GM10847 (cell line): ENCODE measurements around the gene ELMO2.

Source experiments
- POLR2A ChIP-seq: IDR thresholded peaks from 2 replicates; pipeline ENCODE4 v1.6.1; 2011; ENCODE audit not compliant: insufficient read length; ENCODE audit errors: extremely low read depth

The ELMO2 gene

DNA sequence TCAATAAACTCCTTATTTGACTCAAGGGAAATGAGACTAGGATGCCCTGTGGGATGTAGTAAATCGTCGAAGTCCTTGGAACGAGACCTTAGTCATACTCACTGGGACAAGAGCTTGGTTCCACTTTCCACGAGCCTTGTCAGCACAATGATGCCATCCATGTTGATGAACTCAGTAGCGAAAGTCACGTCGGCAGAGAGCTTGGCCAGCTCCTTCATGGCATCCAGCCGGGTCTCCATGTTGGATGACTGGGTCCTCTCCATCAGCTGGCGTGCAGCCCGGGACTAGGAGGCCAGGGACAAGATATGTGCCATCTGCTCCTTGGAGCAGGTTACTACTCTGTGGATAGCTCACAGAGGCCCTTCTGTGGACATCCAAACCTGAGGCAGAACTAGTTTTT lies 17.5 kb downstream of the ELMO2 start:
- TF ChIP-seq POLR2A: no peak

DNA sequence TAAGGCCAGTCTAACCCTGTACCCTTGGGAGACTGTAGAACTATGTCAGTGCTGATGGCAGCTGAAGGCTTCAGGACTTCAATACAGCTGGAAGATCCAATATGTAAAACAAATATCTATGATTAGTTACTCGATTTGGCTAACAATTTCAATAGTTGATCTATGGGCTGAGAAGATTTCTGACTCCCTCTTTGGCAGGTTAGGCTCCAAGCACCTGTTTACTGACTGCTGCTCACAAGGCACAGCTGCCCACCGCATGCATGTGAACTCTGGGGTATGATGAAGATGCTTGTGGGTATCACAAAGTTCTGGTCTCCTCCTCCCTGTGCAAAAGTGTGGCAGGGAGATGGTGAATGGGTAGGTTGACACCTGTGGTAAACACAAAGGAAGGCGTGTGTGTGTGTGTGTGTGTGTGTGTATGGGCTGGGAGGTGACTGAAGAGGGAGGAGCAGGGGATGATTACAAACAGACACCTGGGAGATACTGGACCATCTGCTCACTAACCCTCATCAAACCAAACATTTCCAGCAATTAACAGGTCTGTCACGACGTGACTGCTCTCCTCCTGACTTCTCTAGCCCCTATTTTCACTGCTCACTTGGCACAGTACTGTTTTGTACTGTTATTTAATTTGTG lies 18.1 kb downstream of the ELMO2 start:
- TF ChIP-seq POLR2A: no peak

DNA sequence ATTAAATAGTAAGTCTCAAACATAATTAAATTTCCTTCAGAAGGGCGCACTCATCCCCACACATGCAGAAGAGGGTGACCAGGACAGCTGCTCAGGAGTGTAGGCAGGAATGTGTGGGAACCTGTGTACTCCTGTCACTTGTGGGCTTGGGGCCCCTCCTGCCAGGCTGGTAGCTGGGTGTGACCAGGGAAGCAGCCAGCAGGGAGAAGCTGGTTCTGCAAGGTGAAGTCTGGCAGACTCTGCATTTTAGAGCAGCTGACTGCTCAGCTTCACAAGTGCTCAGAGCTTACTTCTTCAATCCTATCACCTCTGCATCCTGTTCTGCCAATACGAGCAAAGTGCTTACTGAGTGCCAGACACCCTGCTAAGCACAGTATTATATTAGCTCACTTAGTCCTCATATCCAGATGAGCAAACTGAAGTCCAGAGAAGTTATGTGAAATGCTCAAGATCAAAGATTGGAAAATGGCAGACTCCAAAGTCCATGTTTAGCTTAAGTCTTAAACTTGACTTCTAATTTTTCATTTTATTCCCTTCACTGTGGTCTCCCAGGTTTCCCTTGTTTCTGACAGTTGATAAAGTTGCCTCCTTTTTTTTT lies 27.9 kb downstream of the ELMO2 start:
- no peak for TF ChIP-seq POLR2A

DNA sequence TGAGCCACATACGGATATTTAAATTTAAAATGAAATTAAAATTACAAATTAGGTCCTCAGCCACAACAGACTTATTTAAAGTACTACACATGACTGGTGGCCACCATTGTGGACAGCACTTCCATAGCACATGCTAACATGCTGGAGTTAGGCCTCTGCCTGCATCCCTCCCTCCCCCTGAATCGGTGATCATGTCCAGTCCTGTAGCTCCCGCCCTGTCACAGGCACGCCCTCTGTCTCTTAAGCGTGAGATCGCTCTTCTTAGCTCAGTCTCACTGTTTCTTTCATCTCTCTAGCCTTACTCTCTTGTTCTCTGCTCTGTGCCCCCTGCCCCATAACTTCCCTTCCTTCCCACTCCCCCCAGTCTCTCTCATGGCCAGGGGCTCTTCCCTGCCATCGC lies 28.9 kb downstream of the ELMO2 start:
- TF ChIP-seq POLR2A: no peak

DNA sequence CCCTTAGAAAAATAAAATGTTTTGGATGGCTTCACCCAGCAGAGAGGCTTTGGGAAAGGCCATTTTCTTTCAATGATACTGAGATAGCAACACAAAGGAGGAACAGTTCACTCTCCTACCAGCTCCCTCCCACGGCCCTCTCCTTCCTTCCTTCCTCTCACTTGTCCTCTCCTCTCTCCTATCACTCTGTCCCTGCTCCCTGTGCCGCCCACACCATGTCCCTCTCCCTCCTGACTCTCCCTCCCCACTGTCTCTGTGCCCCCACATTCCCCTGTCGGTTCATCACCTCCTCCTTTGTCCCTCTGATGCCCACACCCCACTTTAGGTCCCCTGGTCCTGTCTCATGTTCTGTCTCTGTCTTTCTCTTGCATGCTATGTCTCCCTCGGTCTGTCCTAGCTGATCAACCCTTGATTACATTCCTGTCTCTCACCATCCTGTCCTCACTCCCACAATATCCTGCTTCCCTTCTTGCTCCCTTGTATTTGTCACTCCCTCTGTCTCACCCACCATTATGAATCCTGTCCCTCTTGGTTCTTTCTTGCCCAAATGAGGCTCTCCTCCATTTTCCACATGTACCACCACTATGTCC lies 30.1 kb downstream of the ELMO2 start:
- no peak for TF ChIP-seq POLR2A

DNA sequence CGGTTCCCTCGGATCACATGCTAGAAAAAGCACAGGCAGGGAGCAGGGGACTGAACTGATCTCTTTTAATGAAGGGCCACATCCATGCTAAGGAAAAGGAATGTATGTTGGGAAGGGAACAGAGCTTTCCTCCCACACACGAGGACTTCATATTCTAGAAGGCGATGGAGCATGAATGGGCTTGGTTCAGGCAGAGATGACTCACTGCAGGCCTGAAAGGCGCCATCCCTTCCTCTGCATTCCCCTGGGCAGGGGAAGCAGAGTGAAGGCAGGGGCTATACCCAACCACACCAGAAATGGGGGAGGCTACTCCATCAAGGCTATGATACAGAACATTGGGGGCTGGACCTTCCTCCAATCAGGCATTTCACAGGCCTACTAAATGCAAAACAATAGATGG lies 30.6 kb downstream of the ELMO2 start:
- TF ChIP-seq POLR2A: no peak

DNA sequence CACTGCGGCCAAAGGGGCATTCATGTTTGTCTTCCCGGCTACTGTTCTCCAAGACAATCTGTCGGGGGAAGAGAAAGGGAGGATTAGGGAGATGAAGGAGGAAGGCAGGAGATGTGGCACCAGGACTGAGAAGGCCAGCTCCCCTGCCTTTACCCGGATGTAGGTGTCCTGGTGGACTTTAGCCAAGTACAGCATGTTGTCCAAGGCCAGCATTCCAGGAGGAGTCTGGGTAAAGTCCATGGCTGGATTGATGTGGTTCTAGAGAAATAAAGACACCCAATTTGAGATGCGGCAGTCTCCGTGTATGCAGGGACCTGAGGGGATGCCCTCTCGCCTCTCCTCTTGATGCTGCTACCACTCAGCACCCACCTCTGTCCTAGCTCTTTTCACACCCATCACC lies 32.0 kb downstream of the ELMO2 start:
- no peak for TF ChIP-seq POLR2A

DNA sequence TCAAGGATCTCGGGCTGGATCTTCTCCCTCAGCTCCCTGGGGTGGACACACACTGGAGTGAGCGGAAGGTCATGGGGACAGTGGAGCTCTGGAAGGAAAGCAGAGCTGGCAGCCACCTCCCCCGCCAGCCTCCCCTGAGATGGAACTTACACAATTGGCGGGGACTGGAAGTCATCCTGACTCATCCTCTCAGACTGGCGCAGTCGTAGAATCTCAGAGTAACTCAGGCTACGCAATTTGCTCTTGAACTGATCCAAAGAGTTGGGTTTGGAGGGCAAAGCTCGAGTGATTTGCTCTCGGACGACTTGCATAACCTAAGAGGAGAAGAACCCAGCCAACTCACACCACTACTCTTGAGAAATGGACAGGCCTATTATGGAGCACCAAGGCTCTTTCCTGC lies 34.8 kb downstream of the ELMO2 start:
- TF ChIP-seq POLR2A: no peak

DNA sequence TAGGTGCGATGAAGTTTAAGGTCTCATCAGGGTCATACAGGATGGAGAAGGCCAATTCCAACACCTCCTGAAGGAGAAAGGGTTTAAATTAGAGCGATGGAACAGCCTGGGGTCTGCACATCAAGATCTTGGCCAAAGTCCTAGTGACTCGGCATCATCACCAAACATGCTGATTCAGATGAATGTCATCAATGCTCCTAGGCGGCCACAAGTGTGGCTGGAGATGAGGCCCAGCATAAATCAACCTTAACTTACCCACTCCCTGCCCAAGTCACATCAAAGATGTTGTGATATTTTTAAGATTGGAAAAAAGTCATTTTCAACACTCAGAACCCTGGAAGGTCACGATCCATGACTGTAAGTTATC lies 37.5 kb downstream of the ELMO2 start:
- TF ChIP-seq POLR2A: no peak

DNA sequence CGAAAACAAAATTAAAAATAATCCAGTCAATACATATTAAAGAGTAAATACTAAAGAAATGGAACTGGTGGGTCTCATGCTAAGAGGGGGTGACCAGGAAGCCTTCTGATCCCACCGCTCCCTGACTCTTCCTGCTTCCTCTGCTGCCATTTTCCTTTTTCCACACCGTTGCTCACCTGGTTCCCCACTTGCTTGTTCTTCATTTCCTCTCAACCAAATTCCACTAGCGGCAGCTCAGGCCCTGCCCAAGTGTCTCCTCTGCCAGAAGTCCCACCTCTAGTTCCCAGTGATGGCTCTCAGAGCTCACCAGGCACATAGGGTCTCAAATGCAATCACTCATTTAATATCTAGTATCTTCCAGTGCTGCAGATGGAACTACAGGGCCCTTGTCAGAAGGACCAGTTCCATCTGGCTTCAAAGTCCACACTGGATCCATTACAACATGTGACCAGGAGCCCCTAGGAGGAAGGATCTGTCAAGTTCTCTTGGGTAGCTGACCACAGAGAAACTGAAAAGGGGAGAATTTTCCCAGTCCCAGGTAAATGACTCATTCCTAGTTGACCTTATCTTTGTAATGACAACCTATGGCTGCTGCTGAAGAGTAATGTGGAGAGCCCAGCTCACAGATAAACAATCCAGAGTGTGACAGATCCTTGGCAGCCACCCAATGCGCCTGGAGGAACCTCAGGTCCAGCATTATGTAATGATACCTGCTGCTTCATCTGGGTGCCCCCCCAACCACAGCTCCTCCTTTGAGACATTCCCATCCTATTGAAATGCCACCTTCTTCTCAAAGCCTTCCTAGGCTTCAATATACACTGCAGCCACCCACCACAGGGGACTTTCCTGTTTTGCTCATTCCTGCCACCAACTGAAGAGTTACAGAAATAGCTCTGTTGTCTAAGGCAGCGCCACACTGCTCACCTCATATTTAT lies 38.2 kb downstream of the ELMO2 start:
- TF ChIP-seq POLR2A: no peak

DNA sequence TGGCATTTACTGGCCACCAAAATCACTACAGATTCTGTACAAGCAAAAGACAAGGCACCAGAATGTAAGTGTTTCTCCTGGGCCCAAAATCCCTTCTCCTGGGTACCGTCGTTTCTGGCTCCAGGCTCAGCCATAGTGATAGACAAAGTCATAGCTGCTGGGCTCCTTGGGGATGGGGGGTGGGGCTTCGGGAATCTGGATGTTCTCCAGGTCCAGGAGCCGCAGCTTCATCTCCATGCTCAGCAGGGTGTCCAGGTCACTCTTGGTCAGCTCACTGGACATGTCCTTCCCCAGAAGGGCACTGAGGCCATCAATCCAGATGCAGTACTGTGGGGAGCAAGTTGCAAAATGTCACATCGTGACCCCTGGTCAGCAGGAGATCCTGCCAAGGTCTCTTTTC lies 39.2 kb downstream of the ELMO2 start:
- no peak for TF ChIP-seq POLR2A

DNA sequence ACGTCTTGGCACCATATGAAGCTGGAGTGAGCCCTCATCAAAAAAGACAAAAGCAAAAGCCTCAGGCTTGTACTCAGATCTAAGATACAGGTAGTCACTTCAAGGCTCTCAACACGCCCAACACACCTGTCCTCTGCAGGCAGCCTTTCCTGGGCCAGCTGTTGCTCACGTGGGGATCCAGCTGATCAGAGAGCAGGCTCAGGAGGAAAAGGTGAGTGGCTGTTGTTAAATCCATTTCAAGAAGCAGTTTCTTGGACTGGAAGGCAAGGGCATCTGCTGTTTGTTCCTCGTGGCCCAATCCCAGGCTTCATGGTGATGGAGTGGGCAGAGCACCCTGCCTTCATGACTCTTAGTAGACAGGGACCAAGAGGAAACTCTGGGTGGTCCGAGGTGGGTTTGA lies 39.6 kb downstream of the ELMO2 start:
- TF ChIP-seq POLR2A: no peak

DNA sequence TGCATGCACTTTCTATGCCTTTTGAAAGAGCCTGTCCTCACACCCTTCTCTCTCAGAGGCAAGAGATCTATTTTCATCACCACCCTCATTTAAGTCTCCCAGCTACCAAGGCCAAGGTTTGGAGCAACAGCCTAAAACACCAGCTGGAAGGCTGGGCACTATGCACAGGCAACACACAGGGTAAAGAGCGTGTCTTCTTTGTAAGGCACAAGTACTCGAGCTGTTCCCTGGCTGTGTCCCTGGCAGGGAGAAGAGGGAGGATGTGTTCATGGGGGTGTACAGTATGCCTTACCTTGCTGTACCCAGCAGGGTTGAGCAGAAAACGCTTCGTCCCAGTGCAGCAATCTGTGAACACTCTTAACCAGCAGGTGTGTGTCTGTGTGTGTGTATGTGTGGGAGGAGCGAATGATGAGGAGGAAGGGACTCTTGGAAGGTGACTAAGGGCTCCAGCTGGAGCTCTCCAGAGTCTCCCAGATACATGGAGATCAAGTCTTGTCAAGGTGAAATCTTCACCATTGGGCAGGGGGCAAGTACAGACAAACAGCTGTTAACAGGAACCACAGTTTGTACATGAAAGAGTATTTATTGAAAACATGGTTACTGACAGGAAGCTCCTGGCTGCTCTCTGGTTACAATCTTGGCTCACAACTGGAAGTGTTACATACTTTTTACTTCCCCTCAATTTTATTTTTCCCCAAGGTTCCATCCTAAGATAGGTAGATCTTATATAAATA lies 40.8 kb downstream of the ELMO2 start:
- no peak for TF ChIP-seq POLR2A

DNA sequence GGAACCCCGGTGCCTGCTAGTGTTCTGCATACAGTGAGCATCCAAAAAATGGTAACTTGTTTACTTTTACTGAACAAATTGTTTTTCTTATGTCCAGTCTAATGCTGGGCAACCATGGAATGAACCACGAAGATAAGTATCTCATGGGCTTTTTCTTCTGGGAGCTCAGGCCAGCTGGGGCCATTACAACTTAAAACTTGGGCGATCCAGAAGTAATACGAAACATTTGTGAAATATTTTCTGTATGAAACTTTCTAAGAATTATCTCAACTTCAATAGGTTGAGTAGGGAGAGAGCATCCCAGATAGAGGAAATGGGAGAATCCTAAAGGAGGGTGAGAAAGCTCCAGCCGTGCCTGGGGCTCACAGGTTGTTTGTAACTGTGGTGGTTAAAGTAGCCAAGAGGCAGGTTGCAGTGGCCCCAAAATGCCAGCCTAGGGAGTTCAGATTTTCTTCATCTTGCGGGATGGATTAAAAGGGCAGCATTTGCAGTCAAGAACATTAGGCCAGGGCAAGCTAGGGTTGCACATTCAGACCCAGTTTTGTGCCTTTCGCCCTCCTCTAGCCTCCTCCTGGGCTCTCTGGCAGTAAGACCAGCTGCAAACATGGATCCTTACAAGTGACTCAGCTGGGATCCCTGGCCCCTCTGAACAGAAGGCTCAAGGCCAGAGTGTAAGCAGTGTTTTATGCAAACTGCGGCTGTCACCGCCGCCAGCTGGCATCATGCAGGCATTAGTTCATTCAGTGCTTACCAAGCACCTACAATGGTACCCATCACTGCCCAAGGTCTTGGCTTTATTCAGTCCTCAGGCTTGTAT lies 41.5 kb downstream of the ELMO2 start:
- no peak for TF ChIP-seq POLR2A
